ENCODE results near the gene MCC. TPM values are rescaled to one million over a fixed set of nuclear protein-coding genes. Genes with fewer than 3 reads are reported as not detected.

Gene MCC
- total RNA-seq, 2 donors from 2014 or later: 164 to 187 TPM

DNA sequence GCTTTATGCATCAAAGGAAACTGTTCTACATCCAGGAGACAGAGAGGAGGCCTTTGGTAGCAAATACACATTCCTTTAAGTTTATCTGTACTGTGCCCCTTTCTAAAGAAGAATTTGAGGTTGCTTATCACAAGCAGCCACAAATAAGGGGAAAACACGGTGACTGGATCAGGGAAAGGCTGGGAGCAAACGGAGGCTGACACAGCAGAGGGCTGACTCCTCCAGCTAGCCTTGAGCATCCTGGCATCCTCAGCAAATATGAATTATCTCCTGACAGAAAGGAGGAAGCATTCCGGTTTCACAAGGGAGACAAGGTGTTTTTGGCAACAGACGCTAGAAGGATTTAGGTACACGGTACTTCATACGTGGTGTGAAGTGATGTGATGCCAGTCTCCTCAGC, 378.1 kb downstream of the MCC start:
- H3K4me1 Mint-ChIP-seq: peaks cover 31% of the 10 kb centered on the region
- TF ChIP-seq, protein P1, sequence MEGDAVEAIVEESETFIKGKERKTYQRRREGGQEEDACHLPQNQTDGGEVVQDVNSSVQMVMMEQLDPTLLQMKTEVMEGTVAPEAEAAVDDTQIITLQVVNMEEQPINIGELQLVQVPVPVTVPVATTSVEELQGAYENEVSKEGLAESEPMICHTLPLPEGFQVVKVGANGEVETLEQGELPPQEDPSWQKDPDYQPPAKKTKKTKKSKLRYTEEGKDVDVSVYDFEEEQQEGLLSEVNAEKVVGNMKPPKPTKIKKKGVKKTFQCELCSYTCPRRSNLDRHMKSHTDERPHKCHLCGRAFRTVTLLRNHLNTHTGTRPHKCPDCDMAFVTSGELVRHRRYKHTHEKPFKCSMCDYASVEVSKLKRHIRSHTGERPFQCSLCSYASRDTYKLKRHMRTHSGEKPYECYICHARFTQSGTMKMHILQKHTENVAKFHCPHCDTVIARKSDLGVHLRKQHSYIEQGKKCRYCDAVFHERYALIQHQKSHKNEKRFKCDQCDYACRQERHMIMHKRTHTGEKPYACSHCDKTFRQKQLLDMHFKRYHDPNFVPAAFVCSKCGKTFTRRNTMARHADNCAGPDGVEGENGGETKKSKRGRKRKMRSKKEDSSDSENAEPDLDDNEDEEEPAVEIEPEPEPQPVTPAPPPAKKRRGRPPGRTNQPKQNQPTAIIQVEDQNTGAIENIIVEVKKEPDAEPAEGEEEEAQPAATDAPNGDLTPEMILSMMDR (conservative IDR thresholded peaks at IDR 0.05): no peak

DNA sequence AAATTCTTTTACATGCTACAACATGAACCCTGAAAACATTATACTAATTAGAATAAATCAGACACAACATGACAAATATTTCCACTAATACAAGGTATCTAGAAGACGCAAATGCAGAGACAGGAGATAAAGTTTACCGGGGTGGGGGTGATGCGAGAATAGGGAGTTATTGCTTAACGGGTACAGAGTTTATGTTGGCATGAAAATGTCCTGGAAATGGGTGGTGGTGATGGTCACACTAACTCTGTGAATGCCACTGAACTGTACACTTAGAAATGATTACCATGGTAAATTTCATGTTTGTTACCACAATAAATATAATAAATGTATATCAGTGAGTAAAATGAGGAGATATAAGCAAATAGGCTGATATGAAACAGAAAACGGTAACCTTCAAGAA, 378.9 kb downstream of the MCC start:
- Histone ChIP-seq H3K9me3 (ENCODE audit: control insufficient read depth, low read length) (no peaks in the 10 kb centered on the region), H3K9ac (ENCODE audit: extremely low read depth, low read length, poor library complexity, severe bottlenecking) (no peak overlapping the region), H3K4me1 (ENCODE audit: control insufficient read depth, insufficient read depth, low read length) (peaks cover 16% of the 10 kb centered on the region), H3K36me3 (ENCODE audit: control insufficient read depth, insufficient read depth, low read length) (peaks cover 60% of the 10 kb centered on the region), H3K27ac (ENCODE audit: low read depth, low read length) (no peak overlapping the region), H3K27me3 (ENCODE audit: control insufficient read depth, insufficient read depth, low read length, poor library complexity, severe bottlenecking) (no peaks in the 10 kb centered on the region), H3K4me3 (ENCODE audit: low read length) (no peak overlapping the region)
- TF ChIP-seq, protein P1 (conservative IDR thresholded peaks at IDR 0.05): no peak
- peaks cover 31% of the 10 kb centered on the region for H3K4me1 Mint-ChIP-seq
- no peak overlapping the region for H3K27ac Mint-ChIP-seq
- 80 to 94% methylated on average over 3 to 5 of the region's 5 CpGs for WGBS, 2 experiments (ENCODE audit: insufficient coverage in 1 of 2, insufficient read length in 1 of 2)
- no peak overlapping the region for H3K4me3 Mint-ChIP-seq
- peaks cover 1% of the 10 kb centered on the region for H3K9me3 Mint-ChIP-seq
- no peak for DNase-seq
- H3K36me3 Mint-ChIP-seq (ENCODE audit: low read depth): peaks cover 59% of the 10 kb centered on the region
- no peaks in the 10 kb centered on the region for H3K27me3 Mint-ChIP-seq (ENCODE audit: insufficient read depth)

More for the DNA sequence above, 378.1 kb downstream of the MCC start:
- 92 to 98% methylated on average over 5 to 6 of the region's 6 CpGs for WGBS, 2 experiments (ENCODE audit: insufficient coverage in 1 of 2, insufficient read length in 1 of 2)
- Histone ChIP-seq H3K36me3 (ENCODE audit: control insufficient read depth, insufficient read depth, low read length) (peaks cover 60% of the 10 kb centered on the region), H3K4me1 (ENCODE audit: control insufficient read depth, insufficient read depth, low read length) (peaks cover 16% of the 10 kb centered on the region), H3K9ac (ENCODE audit: extremely low read depth, low read length, poor library complexity, severe bottlenecking) (no peak overlapping the region), H3K27ac (ENCODE audit: low read depth, low read length) (no peak overlapping the region), H3K4me3 (ENCODE audit: low read length) (no peak overlapping the region), H3K9me3 (ENCODE audit: control insufficient read depth, low read length) (peaks cover 2% of the 10 kb centered on the region), H3K27me3 (ENCODE audit: control insufficient read depth, insufficient read depth, low read length, poor library complexity, severe bottlenecking) (no peaks in the 10 kb centered on the region)
- Mint-ChIP-seq H3K36me3 (ENCODE audit: low read depth) (peaks cover 61% of the 10 kb centered on the region), H3K27me3 (ENCODE audit: insufficient read depth) (no peaks in the 10 kb centered on the region), H3K9me3 (peaks cover 1% of the 10 kb centered on the region), H3K4me3 (no peak overlapping the region), H3K27ac (no peak overlapping the region)
- DNase-seq: no peak

DNA sequence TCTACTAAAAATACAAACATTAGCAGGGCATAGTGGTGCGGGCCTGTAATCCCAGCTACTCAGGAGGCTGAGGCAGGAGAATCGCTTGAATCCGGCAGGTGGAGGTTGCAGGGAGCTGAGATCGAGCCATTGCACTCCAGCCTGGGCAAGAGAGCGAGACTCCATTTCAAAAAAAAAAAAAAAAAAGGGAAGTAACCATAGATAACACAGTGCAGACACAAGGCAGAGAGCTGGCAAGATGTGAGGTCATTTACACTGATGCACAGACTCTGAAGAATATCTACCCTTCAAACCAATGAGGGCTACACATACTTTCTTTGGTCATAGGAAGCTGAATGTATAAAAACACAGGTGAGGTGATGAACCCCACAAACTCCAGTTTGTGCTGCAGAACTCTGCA, 379.8 kb downstream of the MCC start:
- peaks cover 25% of the 10 kb centered on the region for H3K4me1 Mint-ChIP-seq
- H3K36me3 Mint-ChIP-seq (ENCODE audit: low read depth): peaks cover 59% of the 10 kb centered on the region
- no peaks in the 10 kb centered on the region for H3K9me3 ChIP-seq (ENCODE audit: control insufficient read depth, low read length)
- 74 to 86% methylated on average over 3 to 5 of the region's 5 CpGs for WGBS, 2 experiments (ENCODE audit: insufficient coverage in 1 of 2, insufficient read length in 1 of 2)
- H3K27ac Mint-ChIP-seq: no peak overlapping the region
- no peaks in the 10 kb centered on the region for H3K27me3 ChIP-seq (ENCODE audit: control insufficient read depth, insufficient read depth, low read length, poor library complexity, severe bottlenecking)
- peaks cover 13% of the 10 kb centered on the region for H3K4me1 ChIP-seq (ENCODE audit: control insufficient read depth, insufficient read depth, low read length)
- H3K36me3 ChIP-seq (ENCODE audit: control insufficient read depth, insufficient read depth, low read length): peaks cover 60% of the 10 kb centered on the region
- H3K4me3 ChIP-seq (ENCODE audit: low read length): no peak overlapping the region
- peaks cover under 1% of the 10 kb centered on the region for H3K9me3 Mint-ChIP-seq
- TF ChIP-seq, protein P1 (conservative IDR thresholded peaks at IDR 0.05): no peak
- no peak for DNase-seq
- H3K9ac ChIP-seq (ENCODE audit: extremely low read depth, low read length, poor library complexity, severe bottlenecking): no peak overlapping the region
- H3K4me3 Mint-ChIP-seq: no peak overlapping the region
- H3K27ac ChIP-seq (ENCODE audit: low read depth, low read length): no peak overlapping the region
- H3K27me3 Mint-ChIP-seq (ENCODE audit: insufficient read depth): no peaks in the 10 kb centered on the region
